HepG2 (cell line): ENCODE measurements around the gene NPB. TPM values are rescaled to one million over a fixed set of nuclear protein-coding genes. Genes with fewer than 3 reads are reported as not detected.

Experiments
- CBX1 ChIP-seq: IDR thresholded peaks from one replicate; pipeline ENCODE4 v1.6.1; 2016; ENCODE audit warnings: antibody characterized with exemption, low read depth
- EP300 ChIP-seq, 3 experiments: sonication (generic) in 1 of 3; formaldehyde crosslinking in 1 of 3; IDR thresholded peaks; 2 replicates each; pipeline versions ENCODE4 v1.5.1 to v1.6.1; 2011 to 2020; ENCODE audit warnings: low read depth in 2 of 3, low read length in 2 of 3, borderline replicate concordance in 1 of 3, improper control_type of control experiment in 1 of 3, mild to moderate bottlenecking in 1 of 3, missing genetic modification reagents in 1 of 3, moderate library complexity in 1 of 3
- ESRRA ChIP-seq: sonication (generic); formaldehyde crosslinking; IDR thresholded peaks from 2 replicates; pipeline ENCODE4 v1.5.1; 2020; ENCODE audit warnings: mild to moderate bottlenecking, low read depth, missing genetic modification reagents
- FOXA1 ChIP-seq, 2 experiments: fragments of 450-650 bp in 1 of 2; sonication (generic) in 1 of 2; formaldehyde crosslinking in 1 of 2; IDR thresholded peaks; 2 replicates each; pipeline versions ENCODE4 v1.4.0 to v1.6.1; 2016 to 2020; ENCODE audit warnings: missing genetic modification reagents in 1 of 2
- GPN1 ChIP-seq: sonication (generic); formaldehyde crosslinking; IDR thresholded peaks from 2 replicates; pipeline ENCODE4 v1.5.1; 2020; ENCODE audit warnings: missing genetic modification reagents, borderline replicate concordance
- HDAC1 ChIP-seq: sonication (generic); formaldehyde crosslinking; IDR thresholded peaks from 2 replicates; pipeline ENCODE4 v1.5.1; 2020; ENCODE audit warnings: mild to moderate bottlenecking, missing genetic modification reagents
- HMGXB4 ChIP-seq, 2 experiments: sonication (generic) in 1 of 2; formaldehyde crosslinking in 1 of 2; IDR thresholded peaks; 2 replicates each; pipeline versions ENCODE4 v1.4.0 to v1.6.1; 2018 to 2020; ENCODE audit warnings: missing genetic modification reagents in 2 of 2, borderline replicate concordance in 1 of 2, low read depth in 1 of 2, mild to moderate bottlenecking in 1 of 2, missing biosample characterization in 1 of 2
- PCBP1 ChIP-seq: fragments of 200-400 bp; formaldehyde crosslinking; IDR thresholded peaks from 2 replicates; pipeline ENCODE4 v1.6.1; 2017; ENCODE audit warnings: mild to moderate bottlenecking, low read depth, low read length, borderline replicate concordance
- SAP130 ChIP-seq: IDR thresholded peaks from 2 replicates; pipeline ENCODE4 v1.6.1; 2016; ENCODE audit warnings: low read depth
- SCMH1 ChIP-seq: sonication (generic); formaldehyde crosslinking; IDR thresholded peaks from 2 replicates; pipeline ENCODE4 v1.9.0; 2021; ENCODE audit warnings: missing genetic modification reagents, mild to moderate bottlenecking, borderline replicate concordance
- STAT5B ChIP-seq: sonication (generic); formaldehyde crosslinking; IDR thresholded peaks from 2 replicates; pipeline ENCODE4 v1.4.0; 2020; ENCODE audit warnings: missing genetic modification reagents
- TBL1XR1 ChIP-seq: fragments of 150-350 bp; IDR thresholded peaks from 2 replicates; pipeline ENCODE4 v1.6.1; 2014; ENCODE audit warnings: borderline replicate concordance, low read length; ENCODE audit not compliant: partially characterized antibody
- TBX3 ChIP-seq: fragments of 450-650 bp; IDR thresholded peaks from 2 replicates; pipeline ENCODE4 v1.6.1; 2017; ENCODE audit warnings: antibody characterized with exemption, mild to moderate bottlenecking, inconsistent platforms, borderline replicate concordance
- ZFP82 ChIP-seq: sonication (generic); formaldehyde crosslinking; IDR thresholded peaks from 2 replicates; pipeline ENCODE4 v1.5.1; 2020; ENCODE audit warnings: mild to moderate bottlenecking, missing genetic modification reagents, borderline replicate concordance
- ZNF225 ChIP-seq: sonication (generic); formaldehyde crosslinking; IDR thresholded peaks from 2 replicates; pipeline ENCODE4 v1.4.0; 2020; ENCODE audit warnings: mild to moderate bottlenecking, missing genetic modification reagents
- ZNF354B ChIP-seq: sonication (generic); formaldehyde crosslinking; IDR thresholded peaks from 2 replicates; pipeline ENCODE4 v1.8.0; 2022; ENCODE audit warnings: mild to moderate bottlenecking, missing genetic modification reagents
- ZNF557 ChIP-seq: sonication (generic); formaldehyde crosslinking; IDR thresholded peaks from 2 replicates; pipeline ENCODE4 v1.4.0; 2020; ENCODE audit warnings: missing genetic modification reagents
- ZNF577 ChIP-seq: sonication (generic); formaldehyde crosslinking; IDR thresholded peaks from 2 replicates; pipeline ENCODE4 v1.4.0; 2020; ENCODE audit warnings: mild to moderate bottlenecking, low read depth, missing genetic modification reagents, borderline replicate concordance
- ZNF580 ChIP-seq: IDR thresholded peaks from 2 replicates; pipeline ENCODE4 v1.6.1; 2016; ENCODE audit warnings: low read depth, borderline replicate concordance
- ZNF652 ChIP-seq: IDR thresholded peaks from 2 replicates; pipeline ENCODE4 v1.6.1; 2016; ENCODE audit warnings: low read depth, borderline replicate concordance
- ZNF709 ChIP-seq: sonication (generic); formaldehyde crosslinking; IDR thresholded peaks from 2 replicates; pipeline ENCODE4 v1.5.0; 2020; ENCODE audit warnings: mild to moderate bottlenecking, missing genetic modification reagents
- ZNF773 ChIP-seq: sonication (generic); formaldehyde crosslinking; IDR thresholded peaks from 2 replicates; pipeline ENCODE4 v1.4.0; 2020; ENCODE audit warnings: missing genetic modification reagents, borderline replicate concordance
- ZNF782 ChIP-seq: sonication (generic); formaldehyde crosslinking; IDR thresholded peaks from 2 replicates; pipeline ENCODE4 v1.4.0; 2020; ENCODE audit warnings: missing genetic modification reagents, mild to moderate bottlenecking, borderline replicate concordance
- ZSCAN9 ChIP-seq: IDR thresholded peaks from 2 replicates; pipeline ENCODE4 v1.6.1; 2016; ENCODE audit warnings: borderline replicate concordance
- polyA plus RNA-seq, 8 experiments: library from polyadenylated mRNA; depleted of rRNA in 3 of 8; stranded (reverse) in 7 of 8; unstranded in 1 of 8; fragments of >200 nt; fragmentation: Illumina TruSeq in 4 of 8; extraction: Trizol in 4 of 8; gene quantifications; 2 replicates each; pipeline versions ENCODE4 v1.2.1 to v1.2.3, GENCODE V29; 2011 to 2016; ENCODE audit warnings: low read depth in 4 of 8, missing spikeins in 1 of 8, mixed read lengths in 1 of 8; ENCODE audit not compliant: insufficient read depth in 1 of 8
- total RNA-seq, 5 experiments: library from RNA; depleted of rRNA; stranded (reverse); fragments of >200 nt; fragmentation: Illumina TruSeq; extraction: Trizol; gene quantifications; 2 replicates each; pipeline ENCODE4 v1.2.3, GENCODE V29; 2016; ENCODE audit warnings: low read depth in 1 of 5
- TF ChIP-seq, protein P1 (sequence below): sonication (generic); formaldehyde crosslinking; IDR thresholded peaks from 2 replicates; pipeline ENCODE4 v1.5.1; 2020; ENCODE audit warnings: missing genetic modification reagents, mild to moderate bottlenecking, borderline replicate concordance

NPB gene
- total and polyA plus RNA-seq, 2 of the 13 experiments (the other 11 are each of a cell fraction or from before 2014, with no cell fraction given) = 0.11 to 0.93 TPM

DNA sequence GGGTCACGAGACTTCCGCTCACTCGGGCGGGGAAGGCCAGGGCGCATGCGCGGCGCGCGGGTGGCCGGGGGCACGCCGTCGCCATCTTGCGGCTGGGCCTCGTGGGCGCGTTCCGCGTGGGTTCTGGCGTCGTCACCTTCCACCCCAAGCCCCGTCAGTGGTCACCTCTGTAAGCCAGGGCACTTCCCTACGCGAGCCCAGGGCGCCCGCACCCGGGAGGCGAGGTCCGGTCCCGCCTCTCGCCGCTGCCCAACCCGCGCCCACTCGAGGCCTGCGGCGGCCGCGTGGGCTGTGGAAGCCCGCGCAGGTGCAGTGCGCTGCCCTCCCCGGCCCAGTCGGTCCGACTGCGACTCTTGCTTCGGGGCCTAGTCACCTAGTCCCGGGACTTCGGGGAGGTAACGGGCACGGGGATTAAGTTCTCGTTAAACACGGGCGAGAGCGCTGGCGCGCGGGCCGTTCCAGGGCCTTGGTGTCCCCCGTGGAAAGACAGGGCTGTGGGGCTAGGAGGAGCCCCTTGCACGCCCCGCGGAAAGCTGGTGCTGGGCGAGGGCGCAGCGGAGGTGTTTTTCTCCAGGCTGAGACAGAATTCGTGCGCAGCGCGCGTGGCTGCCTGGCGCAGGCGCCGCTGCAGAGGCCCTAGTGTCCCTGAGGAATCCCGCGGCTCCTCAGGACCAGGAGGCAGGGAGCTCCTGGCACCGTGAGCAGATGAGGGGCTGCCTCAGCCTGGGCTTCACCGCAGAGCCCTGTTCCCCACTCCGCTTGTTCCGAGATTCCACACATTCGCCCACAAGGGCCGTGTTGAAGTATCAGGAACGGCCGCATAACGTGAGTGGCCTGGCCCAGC, 30.4 kb upstream of the NPB start (continued):
- peak; percentile 81 to 97; a peak in 3 of 4 replicates for TF ChIP-seq HMGXB4 (CRISPR knock-in tag; IDR thresholded peaks at IDR 0.05; ENCODE audit: borderline replicate concordance in 1 of 2, low read depth in 1 of 2)
- TF ChIP-seq ZNF225 (CRISPR knock-in tag) = peak; percentile 98; the same call in 1 of the 2 replicates
- no peak; a peak in 1 of 4 replicates for TF ChIP-seq EP300 (IDR thresholded peaks at IDR 0.05; ENCODE audit: low read depth in 2 of 2, low read length in 2 of 2)
- TF ChIP-seq EP300 (CRISPR knock-in tag; IDR thresholded peaks at IDR 0.05; ENCODE audit: borderline replicate concordance) = peak; percentile 78
- TF ChIP-seq ZNF580 (CRISPR knock-in tag) = peak; percentile 84; the same call in 1 of the 2 replicates
- no peak for TF ChIP-seq ZNF652 (CRISPR knock-in tag)
- peak; percentile 72 for TF ChIP-seq ZSCAN9
- TF ChIP-seq PCBP1 = 0 out of 2 replicates have a peak, but pooled peaks have one; percentile 36
- peak; percentile 93; the same call in 1 of the 2 replicates for TF ChIP-seq ZNF782 (CRISPR knock-in tag)
- TF ChIP-seq ZFP82 (CRISPR knock-in tag) = 0 out of 2 replicates have a peak, but pooled peaks have one; percentile 91
- no peak for TF ChIP-seq TBL1XR1
- peak; percentile 90; the same call in 1 of the 2 replicates for TF ChIP-seq SAP130
- peak; percentile 89 for TF ChIP-seq ESRRA
- TF ChIP-seq TBX3 = peak; percentile 59
- no peak; the same call in 1 of the 2 replicates for TF ChIP-seq ZNF773 (CRISPR knock-in tag)
- peak; percentile 98 for TF ChIP-seq ZNF709 (CRISPR knock-in tag)
- no peak for TF ChIP-seq SCMH1 (CRISPR knock-in tag)
- no peak for TF ChIP-seq ZNF577
- peak; percentile 90 for TF ChIP-seq CBX1
- TF ChIP-seq FOXA1 (IDR thresholded peaks at IDR 0.05) = no peak
- peak; percentile 47 for TF ChIP-seq FOXA1 (CRISPR knock-in tag; IDR thresholded peaks at IDR 0.05)
- no peak for TF ChIP-seq GPN1 (CRISPR knock-in tag)
- TF ChIP-seq HDAC1 (CRISPR knock-in tag) = peak; percentile 98
- TF ChIP-seq, protein P1, sequence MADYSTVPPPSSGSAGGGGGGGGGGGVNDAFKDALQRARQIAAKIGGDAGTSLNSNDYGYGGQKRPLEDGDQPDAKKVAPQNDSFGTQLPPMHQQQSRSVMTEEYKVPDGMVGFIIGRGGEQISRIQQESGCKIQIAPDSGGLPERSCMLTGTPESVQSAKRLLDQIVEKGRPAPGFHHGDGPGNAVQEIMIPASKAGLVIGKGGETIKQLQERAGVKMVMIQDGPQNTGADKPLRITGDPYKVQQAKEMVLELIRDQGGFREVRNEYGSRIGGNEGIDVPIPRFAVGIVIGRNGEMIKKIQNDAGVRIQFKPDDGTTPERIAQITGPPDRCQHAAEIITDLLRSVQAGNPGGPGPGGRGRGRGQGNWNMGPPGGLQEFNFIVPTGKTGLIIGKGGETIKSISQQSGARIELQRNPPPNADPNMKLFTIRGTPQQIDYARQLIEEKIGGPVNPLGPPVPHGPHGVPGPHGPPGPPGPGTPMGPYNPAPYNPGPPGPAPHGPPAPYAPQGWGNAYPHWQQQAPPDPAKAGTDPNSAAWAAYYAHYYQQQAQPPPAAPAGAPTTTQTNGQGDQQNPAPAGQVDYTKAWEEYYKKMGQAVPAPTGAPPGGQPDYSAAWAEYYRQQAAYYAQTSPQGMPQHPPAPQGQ (CRISPR knock-in tag) = peak; percentile 45; the same call in 1 of the 2 replicates
- no peak; the same call in 1 of the 2 replicates for TF ChIP-seq STAT5B (CRISPR knock-in tag)
- peak; percentile 64; the same call in 1 of the 2 replicates for TF ChIP-seq ZNF354B (CRISPR knock-in tag)
- no peak; the same call in 1 of the 2 replicates for TF ChIP-seq ZNF557 (CRISPR knock-in tag)
